GM12875 (cell line): ENCODE measurements around the gene TEX19.
"Not testable (repeated sequence)": the region's sequence is repeated elsewhere in the genome, so short reads cannot be mapped to it uniquely, and the experiment has no call there.

Experiments used
- H3K4me3 ChIP-seq: one replicate; pipeline ENCODE4 v1.5.1; 2011; ENCODE audit warnings: low read depth, low read length, control low read depth
- CTCF ChIP-seq: IDR thresholded peaks from 2 replicates; pipeline ENCODE4 v1.5.1; 2011; ENCODE audit warnings: low read depth, mild to moderate bottlenecking, control low read depth, inconsistent platforms, low read length, moderate library complexity, borderline replicate concordance; ENCODE audit not compliant: insufficient read depth

Gene TEX19

GRCh38 chr17:82380860-82381702, 22.0 kb downstream of the TEX19 start:
- H3K4me3 ChIP-seq, result no peak overlapping the region

GRCh38 chr17:82381703-82382009, 22.6 kb downstream of the TEX19 start:
- H3K4me3 ChIP-seq, result not testable (repeated sequence)

More at GRCh38 chr17:82380860-82381702, 22.0 kb downstream of the TEX19 start:
- TF ChIP-seq CTCF, result no peak

GRCh38 chr17:82382220-82382932, 23.3 kb downstream of the TEX19 start:
- not testable (repeated sequence) for H3K4me3 ChIP-seq

- no peak for TF ChIP-seq CTCF
- H3K4me3 ChIP-seq, result no peak overlapping the region
Measured at GRCh38 chr17:82382933-82383255, 23.8 kb downstream of the TEX19 start.

GRCh38 chr17:82383411-82383810, 24.4 kb downstream of the TEX19 start:
- no peak for TF ChIP-seq CTCF

GRCh38 chr17:82384051-82384729, 25.1 kb downstream of the TEX19 start:
- H3K4me3 ChIP-seq, result no peak overlapping the region
- TF ChIP-seq CTCF, result no peak

More at GRCh38 chr17:82383411-82383810, 24.4 kb downstream of the TEX19 start:
- H3K4me3 ChIP-seq, result no peak overlapping the region

GRCh38 chr17:82384730-82385481, 25.9 kb downstream of the TEX19 start:
- no peak for TF ChIP-seq CTCF
- no peak overlapping the region for H3K4me3 ChIP-seq
